Occipital lobe (tissue), 2 donors: Measurements from ENCODE around the gene MTCH1. TPM values are rescaled to one million over a fixed set of nuclear protein-coding genes. Genes with fewer than 3 reads are reported as not detected.

Source experiments
- DNase-seq: peaks from one replicate; lab custom pipeline; 2025; lab: John Stamatoyannopoulos, UW
- total RNA-seq: library from RNA; depleted of rRNA; stranded (reverse); fragments of >200 nt; gene quantifications from one replicate; pipeline ENCODE4 v1.2.3, GENCODE V29; 2014

Gene MTCH1
- total RNA-seq, 1 donor from 2014 or later, result 133 TPM

DNA sequence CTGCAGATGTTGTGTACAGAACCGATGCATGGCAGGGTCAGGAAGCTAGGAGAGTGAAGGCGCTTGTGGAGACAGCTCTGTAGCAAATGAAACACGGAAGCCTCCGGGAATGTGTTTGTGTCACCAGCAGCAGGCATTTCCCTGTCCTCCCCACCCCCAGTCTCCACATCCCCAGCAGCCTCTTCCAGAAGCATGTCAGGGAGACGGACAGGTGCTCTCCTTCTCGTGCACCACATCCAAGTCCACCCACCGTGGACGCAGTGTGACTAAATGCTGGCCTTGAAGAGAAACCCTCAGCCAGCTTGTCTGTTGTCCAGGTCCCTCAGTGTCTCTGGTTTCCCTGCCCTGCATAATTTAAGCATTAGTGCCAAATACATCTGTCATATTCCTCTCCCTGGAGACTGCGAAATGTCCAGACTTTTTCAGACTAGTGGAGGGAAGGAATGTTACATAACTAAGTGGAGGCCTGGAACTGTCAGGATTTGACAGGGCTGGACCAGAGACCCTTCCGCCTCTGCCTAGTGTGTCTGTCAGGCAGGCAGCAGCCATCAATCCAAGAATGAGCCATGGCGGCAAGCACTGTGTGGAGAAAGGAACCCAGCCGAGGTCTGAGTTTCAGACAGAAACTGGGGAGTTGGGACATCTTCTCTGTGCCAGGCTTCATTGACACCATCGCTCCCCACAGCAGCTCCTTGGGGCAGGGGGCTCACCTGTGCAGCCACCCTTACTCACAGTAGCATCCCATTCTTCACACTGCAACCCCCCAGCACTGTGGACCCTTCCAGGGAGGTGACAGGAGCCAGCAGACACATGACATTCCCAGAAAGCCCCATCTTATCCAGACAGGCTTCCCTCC lies 58.1 kb downstream of the MTCH1 start:
- no peak for DNase-seq

DNA sequence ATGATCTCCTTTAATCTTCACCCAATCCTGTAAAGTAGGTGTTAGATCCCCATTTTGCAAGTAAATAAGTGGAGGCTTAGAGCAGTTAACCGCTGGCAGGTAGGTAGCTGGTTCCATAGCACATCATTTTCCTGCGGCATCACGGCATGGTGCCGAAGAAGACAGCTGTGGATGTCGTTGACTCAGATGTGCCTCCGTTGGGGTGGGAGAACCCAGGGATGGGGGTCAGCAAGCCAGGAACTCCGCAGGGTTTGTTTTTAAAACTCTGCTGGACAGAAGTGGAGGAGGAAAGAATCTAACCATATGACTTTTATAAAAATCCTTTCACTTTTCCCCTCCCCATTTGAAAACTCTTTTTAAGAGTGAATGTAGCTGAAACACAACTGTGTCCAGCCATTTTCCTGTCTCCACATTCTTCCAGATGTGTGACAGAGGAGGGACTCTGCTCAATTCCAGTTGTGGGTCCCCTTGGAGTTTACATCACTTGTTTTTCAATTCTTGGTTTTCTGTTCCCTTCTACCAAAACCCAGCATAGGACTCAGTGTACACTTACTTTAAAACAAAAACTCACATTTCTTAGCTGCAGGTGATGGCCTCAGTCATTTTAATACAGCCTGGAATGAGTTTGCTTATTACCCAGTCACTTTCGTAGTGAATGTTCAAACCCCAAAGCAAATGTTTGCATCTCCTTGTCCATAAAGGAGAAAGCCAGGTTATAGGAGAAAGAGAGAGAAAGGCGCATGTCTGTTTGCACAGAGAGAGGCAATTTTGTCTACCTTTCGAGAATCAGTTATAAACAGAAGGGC lies 59.1 kb downstream of the MTCH1 start:
- no peak for DNase-seq

DNA sequence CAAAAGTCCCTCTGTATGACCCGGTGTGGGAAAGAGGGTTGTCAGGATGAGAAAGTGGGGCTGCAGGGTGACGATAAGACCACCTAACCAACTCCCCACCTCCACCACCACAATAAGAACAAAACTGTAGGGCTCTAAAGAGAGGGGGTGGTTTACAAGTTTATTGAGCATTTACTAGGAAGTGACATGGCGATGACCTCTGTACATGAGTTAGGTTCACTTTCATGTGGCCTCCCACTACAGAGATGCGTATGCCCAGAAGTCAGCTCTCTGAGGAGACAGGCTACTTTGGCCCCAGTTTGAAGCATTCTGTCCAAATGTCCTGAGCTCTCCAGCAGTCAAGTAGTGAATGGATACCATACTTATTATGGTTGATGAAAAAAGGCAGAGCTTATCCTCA lies 60.2 kb downstream of the MTCH1 start:
- DNase-seq, result no peak

DNA sequence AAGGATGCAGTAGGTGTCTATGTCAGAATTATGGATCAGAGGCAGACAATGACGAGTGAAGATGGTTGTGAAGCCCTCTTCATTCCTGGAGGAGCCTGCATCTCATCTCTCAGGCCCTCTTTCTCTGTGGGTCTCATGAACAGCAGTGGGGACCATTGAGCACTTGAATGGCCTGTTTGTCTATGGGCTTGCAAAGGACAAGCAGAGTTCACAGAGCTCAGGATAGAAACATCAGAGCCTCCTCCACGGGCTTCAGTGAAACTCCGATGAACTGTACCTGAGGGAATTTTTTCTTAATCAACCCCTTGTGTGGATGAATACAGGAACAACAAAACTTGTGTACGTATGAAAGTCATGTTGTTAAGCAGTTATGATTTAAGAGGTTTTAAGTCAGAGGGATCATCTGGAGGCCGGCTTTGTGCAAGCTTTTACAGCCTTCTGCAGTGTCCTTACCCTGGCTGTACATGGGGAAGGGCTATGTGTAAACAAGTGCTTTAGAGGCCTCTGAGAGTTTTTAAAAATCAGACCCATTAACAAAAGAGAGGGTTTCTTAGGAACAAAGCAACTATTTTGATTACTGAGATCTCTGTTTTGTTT lies 61.1 kb downstream of the MTCH1 start:
- DNase-seq, result no peak

DNA sequence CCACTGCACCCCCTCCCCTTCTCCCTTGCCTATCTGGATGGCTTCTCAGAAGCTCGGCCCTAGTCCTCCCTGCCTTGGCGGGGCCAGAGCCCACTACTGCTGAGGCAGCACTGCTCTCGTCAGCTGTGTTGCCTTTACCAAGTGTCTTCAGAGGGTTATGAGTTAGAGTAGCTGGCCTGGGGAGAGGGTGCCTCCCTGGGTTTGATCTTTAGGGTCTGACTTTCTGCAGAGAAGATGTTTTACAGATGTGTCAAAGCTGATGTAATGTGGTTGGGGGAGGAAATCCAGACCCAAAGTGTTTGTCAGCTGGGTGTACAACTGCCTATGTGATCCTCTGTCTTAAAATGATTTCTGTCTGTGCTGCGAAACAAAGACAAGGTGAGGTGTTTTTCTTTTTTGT lies 61.9 kb downstream of the MTCH1 start:
- DNase-seq, result no peak

DNA sequence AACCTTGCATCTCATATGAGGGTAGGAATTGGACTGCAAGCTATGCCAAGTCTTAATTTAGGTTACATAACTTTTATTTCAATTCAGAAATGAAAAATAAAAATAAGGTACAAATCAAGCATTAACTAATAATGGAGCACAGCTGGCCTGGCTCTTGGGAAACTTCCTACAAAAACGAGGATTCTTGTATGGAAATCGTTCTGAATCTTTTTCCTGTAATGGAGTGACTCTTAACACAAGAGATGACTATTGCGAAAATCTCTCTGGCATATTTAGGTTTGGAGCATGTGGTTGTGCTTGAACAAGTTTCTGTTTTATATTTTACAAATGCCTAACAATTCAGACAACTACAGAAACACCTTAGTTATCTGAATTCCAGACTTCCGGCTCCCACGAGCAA lies 65.5 kb downstream of the MTCH1 start:
- DNase-seq, result no peak

DNA sequence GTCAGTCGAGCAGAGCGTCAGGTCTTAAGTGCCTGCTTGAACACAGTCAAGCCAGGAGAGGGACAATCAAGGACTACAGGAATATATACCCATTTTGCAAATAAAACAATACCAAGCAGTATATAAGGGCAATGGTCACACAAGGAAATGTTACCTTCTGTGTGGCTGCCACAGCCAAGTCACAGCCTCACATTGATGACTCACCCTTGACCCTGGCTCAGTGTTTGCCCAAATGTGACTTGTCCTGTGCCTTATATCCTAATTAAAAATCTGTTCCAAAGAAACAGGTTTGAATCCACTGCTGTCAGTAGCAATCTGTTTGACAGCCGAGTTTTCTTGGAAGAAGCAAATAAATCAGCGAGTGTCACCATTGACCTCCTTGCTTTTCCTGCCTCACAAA lies 65.9 kb downstream of the MTCH1 start:
- no peak for DNase-seq

Other genes with a start within 250 kb of the MTCH1 start
- 4.8 TPM for gene CPNE5, start 146.8 kb downstream of the MTCH1 start, total RNA-seq
- gene PPIL1, start 111.4 kb downstream of the MTCH1 start, total RNA-seq, result 35.7 TPM
- 36.2 TPM for gene C6orf89, start 100.2 kb downstream of the MTCH1 start, total RNA-seq
- 0.78 TPM for gene PI16, start 31.5 kb downstream of the MTCH1 start, total RNA-seq
- 2.0 TPM for gene FGD2, start 19.5 kb upstream of the MTCH1 start, total RNA-seq
- 22.8 TPM for gene PIM1, start 184.0 kb upstream of the MTCH1 start, total RNA-seq